ENCODE data around the gene KLF9.
A peak's percentile ranks its signal among the peaks of the same experiment; 100 is the strongest.

The KLF9 gene

GRCh38 chr9:70418822-70419555, 4.5 kb upstream of the KLF9 start:
- DNase-seq (ENCODE audit: low read depth) = peak; percentile 96
- peak overlapping the region; percentile 46 for H3K4me3 ChIP-seq (ENCODE audit: low read depth, low read length)
- TF ChIP-seq CTCF (IDR thresholded peaks at IDR 0.05; ENCODE audit: low read depth, low read length, missing control alignments) = no peak
- in situ Hi-C loops (cut with HindIII; ENCODE audit: low sequenced_read_pairs) = no loop called here

- no peak for TF ChIP-seq CTCF (IDR thresholded peaks at IDR 0.05; ENCODE audit: low read depth, low read length, missing control alignments)
- no peak for DNase-seq (ENCODE audit: low read depth)
- in situ Hi-C loops (cut with HindIII; ENCODE audit: low sequenced_read_pairs) = no loop called here
- H3K4me3 ChIP-seq (ENCODE audit: low read depth, low read length) = no peak overlapping the region
These were observed 1.0 kb upstream of the KLF9 start for GRCh38 chr9:70415476-70415875.

- H3K4me3 ChIP-seq (ENCODE audit: low read depth, low read length) = peak overlapping the region; percentile 94
- no peak for TF ChIP-seq CTCF (IDR thresholded peaks at IDR 0.05; ENCODE audit: low read depth, low read length, missing control alignments)
- DNase-seq (ENCODE audit: low read depth) = no peak
- in situ Hi-C loops (cut with HindIII; ENCODE audit: low sequenced_read_pairs) = no loop called here
These were observed 584 bp upstream of the KLF9 start for GRCh38 chr9:70415041-70415440.

- no peak for DNase-seq (ENCODE audit: low read depth)
- in situ Hi-C loops (cut with HindIII; ENCODE audit: low sequenced_read_pairs) = no loop called here
- no peak for TF ChIP-seq CTCF (IDR thresholded peaks at IDR 0.05; ENCODE audit: low read depth, low read length, missing control alignments)
- H3K4me3 ChIP-seq (ENCODE audit: low read depth, low read length) = peak overlapping the region; percentile 94
These were observed 1.0 kb downstream of the KLF9 start for GRCh38 chr9:70413464-70413798.

- in situ Hi-C loops (cut with HindIII; ENCODE audit: low sequenced_read_pairs) = no loop called here
- peak overlapping the region; percentile 94 for H3K4me3 ChIP-seq (ENCODE audit: low read depth, low read length)
- no peak for DNase-seq (ENCODE audit: low read depth)
- TF ChIP-seq CTCF (IDR thresholded peaks at IDR 0.05; ENCODE audit: low read depth, low read length, missing control alignments) = no peak
These were observed 1.5 kb downstream of the KLF9 start for GRCh38 chr9:70412832-70413463.

GRCh38 chr9:70411930-70412831, 2.3 kb downstream of the KLF9 start:
- no peak for DNase-seq (ENCODE audit: low read depth)
- no peak for TF ChIP-seq CTCF (IDR thresholded peaks at IDR 0.05; ENCODE audit: low read depth, low read length, missing control alignments)
- in situ Hi-C loops (cut with HindIII; ENCODE audit: low sequenced_read_pairs) = no loop called here
- peak overlapping the region; percentile 94 for H3K4me3 ChIP-seq (ENCODE audit: low read depth, low read length)
